NCI-H748 (cell line): ENCODE data around the gene ARF1.

ENCODE experiments used
- DNase-seq: peaks from one replicate; lab custom pipeline; 2025; ENCODE audit not compliant: unreplicated experiment; lab: John Stamatoyannopoulos, UW

Gene ARF1

DNA sequence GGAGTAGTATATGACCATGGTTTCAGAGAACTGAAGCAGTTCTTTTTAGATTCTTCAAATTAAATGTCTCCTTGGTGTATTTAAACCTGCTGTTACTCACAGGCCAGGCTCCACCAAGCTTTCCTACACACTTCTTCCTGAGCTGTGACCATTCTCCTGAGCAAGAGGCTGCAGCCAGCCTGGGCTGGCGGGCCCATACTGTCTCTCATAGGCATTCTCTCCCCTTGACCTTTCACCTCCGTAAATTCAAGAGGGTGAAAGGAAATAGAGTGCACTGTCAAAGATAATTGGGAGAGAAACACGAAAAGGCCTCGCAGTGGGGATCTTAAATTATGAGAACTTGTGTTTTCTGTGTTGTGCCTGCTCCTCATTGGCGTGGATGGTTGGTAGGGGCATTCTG lies 2.3 kb downstream of the ARF1 start:
- DNase-seq, result no peak

DNA sequence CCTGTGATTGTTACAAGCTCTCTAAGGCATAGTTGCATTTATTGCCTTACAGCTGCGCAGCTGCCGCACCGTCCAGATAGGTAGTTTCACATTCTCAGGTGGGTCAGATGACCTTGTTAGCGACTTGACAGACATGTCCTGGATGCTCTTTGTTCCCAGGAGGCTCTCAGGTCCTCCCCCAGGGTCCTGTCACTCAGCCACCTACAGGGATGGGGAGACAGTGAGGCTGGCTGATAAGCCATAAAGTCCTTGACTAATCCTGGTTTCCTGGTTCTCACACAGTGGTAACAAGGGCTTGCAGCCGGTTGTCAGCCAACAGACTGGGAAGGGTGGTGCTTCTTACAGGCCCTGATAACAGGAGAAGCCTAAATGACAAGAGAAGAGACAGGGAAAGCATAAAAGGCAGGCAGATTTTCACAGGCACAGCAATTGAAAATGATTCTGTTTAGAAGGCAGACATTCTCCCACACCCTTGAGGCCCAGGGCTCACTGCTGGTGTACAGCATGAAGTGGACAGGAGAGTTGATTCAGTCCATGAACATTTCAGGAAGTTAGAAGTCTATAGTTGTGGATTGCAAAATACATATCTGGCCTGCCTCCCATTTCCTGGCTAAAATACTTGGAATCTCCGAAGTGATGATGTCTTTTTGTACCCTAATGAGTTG lies 2.9 kb downstream of the ARF1 start:
- no peak for DNase-seq

DNA sequence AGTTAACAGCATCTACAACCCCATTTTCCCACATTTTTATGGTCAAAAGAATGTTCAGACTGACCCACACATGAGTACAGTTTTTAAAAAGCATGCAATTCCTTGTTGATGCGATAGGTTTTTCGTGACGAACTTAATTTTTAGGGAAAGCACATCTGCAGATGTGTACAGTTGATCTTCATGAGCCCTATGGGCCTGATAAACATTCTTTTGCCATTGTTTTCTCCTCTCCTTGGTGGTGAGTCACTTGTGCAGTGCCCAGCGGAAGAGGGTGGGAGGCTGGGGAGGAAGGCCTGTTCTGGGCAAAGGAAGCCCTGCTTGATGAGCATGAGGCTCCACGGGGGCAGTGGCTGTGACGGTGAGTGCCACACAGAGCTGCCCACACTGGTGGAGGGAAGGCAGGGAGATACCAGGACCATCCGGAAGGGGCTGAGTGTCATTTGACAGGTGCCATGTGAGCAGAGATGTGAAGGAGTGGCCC lies 5.3 kb downstream of the ARF1 start:
- no peak for DNase-seq

DNA sequence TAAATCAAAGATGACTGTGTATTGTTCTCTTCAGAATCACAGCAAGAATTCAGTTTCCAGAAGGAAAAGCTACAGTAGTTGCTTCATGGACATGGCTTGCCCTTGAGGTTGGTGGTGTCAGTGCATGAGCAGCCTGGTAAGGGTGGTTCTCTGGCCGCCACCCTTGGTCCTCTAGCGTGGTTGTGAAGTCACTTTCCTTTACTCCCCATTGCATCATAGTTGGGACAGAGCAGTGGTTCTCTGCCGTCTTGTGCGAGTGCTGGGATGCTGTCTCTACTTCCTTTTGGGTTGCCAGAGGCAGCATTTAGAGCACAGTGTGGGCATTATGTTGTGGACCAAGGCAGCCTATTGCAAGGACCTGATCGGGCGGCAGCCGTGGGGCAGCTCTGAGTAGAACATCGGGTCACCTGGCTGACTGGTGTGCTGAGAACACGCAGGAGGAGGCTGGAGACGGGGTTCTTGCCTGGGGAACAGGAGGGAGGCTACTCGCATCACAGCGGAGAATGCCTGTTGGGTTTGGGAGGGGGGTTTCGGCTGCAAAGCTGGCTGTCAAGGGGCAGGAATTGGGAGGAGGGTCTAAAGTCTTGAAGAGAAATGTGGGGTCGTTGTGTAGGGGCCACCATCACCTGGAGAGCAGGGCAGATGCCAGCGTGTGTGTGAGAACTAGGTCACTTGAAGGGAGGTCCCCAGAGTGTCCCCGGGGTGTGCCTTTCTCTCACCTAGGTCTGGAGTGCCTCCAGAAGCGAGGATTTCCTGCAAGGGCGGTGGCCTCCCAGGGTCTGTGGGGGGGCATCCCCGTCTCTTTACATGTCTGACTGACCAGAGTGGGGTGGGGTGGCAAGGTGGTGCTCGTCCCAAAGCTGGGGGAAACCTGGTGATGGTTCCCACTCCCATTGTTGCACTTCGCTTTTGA lies 6.3 kb downstream of the ARF1 start:
- no peak for DNase-seq

DNA sequence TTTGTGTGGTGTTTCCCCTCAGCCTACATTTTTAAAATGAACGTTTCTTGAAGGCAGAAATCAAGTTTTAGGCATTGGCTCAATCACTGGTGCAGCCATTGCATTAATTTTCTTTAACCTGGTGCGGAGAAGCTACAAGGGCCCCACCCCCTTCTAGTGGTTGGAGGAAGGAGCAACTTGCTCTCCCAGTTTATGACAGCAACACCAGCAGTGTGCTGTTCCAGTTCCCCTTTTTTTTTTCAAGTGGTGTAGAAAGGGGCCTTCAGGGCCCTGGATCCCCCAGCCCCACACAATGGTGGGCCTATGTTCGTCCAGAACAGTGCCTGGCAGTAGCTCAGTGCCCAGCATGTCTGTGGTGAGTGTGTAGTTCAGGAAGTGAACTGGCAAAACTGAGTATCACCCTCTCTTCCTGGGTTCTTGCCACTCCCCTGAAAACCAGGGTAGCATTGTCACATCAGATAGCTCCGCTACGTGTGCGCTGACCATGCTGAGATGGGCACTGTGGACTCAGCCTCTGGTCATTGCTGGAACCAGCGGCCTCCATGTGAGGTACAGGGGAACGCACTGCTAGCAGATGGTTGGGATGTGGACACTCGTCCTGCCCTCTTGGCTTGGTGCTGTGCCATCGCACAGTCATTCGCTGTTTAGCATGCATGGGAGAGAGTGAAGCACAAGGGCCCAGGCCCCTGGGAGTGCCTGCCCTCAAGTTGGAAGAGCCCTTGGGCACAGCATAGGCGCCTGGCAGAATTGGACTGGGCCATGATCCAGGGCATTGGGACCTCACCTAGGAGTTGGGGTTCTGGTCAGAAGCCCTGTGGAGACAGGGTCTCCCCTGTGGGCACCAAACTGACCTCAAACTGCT lies 7.2 kb downstream of the ARF1 start:
- no peak for DNase-seq

DNA sequence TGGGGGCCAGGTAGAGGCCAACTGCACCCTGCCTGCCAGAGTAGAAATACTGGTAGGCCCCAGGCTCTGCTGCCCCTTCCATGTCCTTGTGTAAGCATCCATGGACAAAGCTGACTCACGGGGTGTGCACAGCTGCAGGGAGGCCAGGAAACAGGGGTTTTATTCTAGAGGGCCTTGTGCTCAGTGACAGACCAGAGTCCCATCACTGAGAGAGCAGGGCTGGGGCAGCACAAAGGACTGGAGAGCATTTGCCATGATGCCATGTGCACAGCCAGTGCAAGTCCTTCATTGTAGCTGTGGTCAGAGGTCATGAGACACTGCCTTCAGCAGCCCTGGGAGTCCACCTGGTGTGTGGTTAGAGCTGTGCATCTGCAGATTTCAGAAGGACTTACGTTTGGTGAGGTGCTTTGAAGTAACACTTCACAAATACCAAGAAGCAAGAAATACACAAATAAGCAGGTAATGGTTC lies 8.1 kb downstream of the ARF1 start:
- no peak for DNase-seq

DNA sequence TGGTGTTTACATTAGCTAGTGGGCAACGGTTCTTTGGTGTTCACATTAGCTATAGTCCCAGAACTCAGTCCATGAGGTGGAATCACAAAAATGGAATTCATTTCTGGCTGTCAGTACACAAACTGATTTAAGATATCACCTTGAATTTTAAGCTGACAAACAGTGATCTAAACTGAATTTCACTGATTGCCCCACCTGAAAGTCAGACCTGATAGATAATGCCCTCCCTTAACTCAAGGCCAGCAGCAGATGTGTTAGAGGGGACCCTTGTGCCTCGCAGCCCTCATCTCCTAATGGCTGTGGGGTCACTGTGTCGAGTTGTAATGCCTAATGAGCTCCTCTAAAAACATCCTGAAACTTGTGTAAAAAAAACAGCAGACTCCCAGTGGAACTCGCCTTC lies 8.6 kb downstream of the ARF1 start:
- no peak for DNase-seq

DNA sequence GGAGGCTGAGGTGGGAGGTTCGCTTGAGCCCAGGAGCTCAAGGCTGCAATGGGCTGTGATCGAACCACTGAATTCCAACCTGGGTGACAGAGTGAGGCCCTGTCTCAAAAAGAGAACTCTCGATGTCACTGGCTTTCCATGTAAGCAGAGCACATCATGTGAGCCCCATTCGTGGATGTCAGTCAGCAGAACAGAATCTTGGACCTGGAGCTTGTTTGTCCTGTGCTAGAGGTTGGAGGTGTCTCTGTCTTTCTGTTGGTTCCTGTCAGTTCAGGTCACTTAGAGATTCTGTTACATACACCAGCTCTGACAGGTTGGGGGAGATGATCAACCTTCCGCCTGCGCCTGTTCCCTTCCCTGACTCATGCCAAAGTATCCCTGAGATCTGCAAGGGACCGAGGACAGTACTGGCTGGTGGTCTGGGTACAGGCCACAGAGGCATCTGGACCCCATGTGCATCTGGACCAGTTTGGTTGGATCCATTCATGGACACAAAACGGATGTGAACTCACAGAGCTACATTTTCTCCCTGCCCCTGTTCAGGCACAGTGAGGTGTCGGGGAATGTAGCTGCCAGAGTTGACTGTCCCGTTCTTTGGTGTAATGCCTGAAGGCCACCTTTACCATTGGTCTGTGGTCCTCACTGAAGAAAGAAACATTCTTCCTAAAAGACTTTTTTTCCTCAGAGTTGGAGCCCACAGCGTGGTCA lies 10.0 kb downstream of the ARF1 start:
- no peak for DNase-seq

DNA sequence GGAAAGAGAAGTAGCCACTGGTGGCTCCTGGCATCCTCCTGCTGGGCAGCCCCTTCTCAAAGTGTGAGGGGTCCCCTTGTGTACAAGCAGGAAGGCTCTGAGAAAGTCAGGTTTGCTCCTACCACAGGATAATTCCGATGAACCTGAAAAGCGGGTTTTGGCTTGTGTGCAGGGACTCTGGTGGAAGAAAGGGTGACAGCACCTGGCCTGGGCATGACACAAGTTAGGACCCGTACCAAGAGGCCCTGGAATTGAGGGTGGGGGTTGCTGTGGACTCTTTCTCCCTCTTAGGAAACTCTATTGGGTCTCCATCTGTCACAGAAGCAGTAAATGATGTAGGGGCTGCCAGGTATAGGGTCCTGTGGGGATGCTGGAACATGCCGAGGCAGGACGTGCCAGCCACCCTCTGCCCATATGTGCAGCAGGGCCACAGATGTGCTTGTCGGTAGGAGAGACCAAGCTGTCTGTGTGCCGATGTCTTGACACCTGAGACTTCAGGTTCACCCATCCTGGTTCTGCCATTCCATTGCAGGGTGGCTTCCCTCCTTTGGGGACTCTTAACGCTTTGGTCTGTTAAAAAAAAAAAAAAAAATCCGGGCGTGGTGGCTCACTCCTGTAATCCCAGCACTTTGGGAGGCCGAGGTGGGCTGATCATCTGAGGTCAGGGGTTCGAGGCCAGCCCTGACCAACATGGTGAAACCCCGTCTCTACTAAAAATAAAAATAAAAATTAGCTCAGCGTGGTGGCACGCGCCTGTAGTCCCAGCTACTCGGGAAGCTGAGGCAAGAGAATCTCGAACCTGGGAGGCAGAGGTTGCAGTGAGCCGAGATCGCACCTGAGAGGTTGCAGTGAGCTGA lies 10.8 kb downstream of the ARF1 start:
- no peak for DNase-seq

DNA sequence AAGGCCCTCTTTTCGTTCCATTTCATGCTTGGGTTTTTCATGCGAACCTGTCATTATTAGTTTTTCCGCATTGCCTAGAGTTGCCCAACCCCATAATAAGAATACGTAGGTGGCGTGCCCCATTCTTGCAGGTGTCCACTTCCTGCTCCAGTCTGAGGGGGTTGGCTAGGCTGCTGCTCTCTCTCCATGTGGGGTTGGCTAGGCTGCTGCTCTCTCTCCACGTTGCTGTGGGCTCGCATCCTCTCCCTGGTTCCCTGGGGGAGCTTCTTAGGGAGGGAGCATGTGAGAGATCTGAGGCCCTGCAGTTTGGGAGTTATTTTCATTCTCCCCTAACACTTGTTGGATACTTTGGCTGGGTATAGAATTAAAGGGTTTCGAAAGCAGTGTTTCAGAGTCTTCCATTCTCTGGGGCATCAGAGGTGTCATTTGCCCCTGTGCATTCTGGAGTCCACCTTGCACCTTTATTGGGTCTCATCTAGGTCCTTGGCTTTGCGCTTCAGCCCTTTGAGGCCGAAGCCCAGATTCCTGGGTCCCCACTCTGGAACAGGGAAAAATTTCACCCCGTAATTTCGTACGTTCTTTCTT lies 12.0 kb downstream of the ARF1 start:
- DNase-seq, result no peak

DNA sequence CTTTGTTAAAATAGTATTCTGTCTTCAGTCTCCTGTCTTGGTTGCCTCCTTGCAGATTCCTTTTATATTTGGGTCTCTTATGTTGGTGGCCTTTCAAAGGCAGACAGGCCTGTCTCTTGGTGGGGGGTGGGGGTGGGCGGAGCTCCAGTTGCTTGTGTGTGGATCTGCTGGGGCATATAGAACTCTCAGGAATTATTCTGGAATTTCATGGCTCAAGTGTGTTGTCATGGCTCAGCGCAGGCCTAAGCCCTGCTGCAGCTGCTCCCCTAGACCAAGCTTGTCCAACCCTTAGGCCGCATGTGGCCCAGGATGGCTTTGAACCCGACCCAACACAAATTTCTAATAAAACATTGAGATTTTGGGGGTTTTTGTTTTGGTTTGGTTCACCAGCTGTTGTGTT lies 12.7 kb downstream of the ARF1 start:
- no peak for DNase-seq

DNA sequence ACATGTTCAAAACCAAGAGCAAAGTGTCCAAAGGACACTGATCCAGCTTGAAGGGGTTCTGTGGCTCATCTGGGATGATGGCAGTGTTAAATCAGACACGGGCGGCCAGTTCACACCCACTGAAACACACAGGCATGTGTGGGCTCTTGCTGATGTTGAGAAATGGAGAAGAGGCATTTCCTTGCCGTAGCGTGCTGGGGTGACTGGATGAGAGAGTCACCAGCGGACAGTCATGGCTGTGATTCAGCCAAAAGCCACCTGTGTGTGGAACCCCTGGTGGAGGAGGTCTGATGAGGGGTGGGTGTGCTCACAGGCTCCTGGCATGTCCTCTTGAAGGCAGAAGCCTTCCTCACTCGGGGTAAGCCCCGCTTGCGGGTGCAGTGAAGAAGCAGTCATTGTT lies 13.4 kb downstream of the ARF1 start:
- no peak for DNase-seq

DNA sequence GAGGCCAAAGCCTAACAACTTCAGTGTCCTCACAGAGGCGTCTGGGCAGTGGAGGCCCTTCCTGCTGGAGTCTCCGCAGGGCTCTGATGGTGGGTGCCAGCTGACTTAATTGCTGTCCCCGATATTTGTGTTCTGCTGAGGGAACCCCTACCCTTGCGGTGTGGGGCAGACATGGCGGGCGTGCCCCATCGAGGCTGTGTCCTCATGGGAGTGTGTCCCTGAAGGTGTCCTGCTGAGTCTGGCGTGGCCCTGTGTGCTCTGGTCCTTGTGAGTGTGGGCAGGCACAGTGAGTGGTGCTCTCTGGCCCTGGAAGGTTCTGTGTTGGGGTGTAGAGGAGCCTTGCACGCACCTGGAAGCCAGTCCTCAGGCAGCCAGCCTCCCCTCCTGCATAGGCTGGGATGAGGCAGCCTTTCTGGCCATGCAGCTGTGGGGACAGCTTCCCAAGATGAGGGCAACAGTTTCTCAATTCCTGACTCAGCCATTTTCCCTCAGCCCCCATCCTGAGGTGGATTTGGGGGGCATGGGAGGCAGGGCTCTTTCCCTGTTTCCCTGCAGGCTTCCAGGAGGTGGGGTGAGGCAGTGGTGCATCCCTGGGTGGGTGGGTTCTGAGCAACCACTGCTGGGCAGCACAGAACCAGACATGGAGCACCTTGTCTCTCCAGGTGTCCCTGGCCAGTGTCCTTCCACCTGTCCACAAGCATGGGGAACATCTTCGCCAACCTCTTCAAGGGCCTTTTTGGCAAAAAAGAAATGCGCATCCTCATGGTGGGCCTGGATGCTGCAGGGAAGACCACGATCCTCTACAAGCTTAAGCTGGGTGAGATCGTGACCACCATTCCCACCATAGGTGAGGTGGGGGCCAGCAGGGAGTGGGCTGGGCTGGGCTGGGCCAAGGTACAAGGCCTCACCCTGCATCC lies 14.2 kb downstream of the ARF1 start:
- DNase-seq, result no peak

DNA sequence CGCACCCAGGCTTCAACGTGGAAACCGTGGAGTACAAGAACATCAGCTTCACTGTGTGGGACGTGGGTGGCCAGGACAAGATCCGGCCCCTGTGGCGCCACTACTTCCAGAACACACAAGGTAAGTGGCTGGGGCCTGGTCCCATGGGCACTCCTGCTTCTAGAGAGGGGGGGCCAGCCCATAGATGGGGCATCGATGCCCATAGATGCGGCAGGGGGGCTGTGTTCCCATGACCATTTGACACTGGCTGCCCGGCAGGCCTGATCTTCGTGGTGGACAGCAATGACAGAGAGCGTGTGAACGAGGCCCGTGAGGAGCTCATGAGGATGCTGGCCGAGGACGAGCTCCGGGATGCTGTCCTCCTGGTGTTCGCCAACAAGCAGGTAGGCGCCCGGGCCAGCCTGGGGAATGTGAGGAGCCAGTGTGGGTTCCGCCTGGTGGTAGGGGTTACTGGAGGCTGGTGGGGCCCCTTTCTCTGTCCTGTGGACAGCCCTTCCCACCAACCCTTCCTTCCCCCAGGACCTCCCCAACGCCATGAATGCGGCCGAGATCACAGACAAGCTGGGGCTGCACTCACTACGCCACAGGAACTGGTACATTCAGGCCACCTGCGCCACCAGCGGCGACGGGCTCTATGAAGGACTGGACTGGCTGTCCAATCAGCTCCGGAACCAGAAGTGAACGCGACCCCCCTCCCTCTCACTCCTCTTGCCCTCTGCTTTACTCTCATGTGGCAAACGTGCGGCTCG lies 15.0 kb downstream of the ARF1 start:
- no peak for DNase-seq

DNA sequence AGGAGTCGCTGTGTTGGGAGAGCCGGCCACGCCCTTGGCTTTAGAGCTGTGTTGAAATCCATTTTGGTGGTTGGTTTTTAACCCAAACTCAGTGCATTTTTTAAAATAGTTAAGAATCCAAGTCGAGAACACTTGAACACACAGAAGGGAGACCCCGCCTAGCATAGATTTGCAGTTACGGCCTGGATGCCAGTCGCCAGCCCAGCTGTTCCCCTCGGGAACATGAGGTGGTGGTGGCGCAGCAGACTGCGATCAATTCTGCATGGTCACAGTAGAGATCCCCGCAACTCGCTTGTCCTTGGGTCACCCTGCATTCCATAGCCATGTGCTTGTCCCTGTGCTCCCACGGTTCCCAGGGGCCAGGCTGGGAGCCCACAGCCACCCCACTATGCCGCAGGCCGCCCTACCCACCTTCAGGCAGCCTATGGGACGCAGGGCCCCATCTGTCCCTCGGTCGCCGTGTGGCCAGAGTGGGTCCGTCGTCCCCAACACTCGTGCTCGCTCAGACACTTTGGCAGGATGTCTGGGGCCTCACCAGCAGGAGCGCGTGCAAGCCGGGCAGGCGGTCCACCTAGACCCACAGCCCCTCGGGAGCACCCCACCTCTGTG lies 15.9 kb downstream of the ARF1 start:
- no peak for DNase-seq

DNA sequence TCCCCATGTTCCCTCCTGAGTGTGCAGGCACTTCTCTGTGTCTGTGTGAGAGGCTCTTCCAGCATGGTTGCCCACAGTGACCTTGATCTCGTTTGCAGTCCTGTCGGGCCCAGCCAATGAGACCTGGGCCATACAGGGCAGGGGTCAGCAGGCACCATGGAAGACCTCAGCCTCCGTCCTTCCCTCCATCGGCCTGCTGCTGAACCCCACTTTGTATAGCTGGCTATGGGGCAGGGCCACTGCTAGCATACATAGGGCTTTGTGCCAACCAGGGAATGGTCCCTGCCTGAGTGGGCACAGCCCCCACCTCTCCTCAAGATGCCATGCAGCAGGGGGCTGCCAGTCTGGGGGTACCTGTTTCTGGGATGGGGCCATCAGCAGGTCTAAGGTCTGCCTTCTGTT lies 16.8 kb downstream of the ARF1 start:
- DNase-seq, result no peak
